Progenitor cell of endocrine pancreas (in vitro differentiated cells): ENCODE results near the gene NELL1. TPM values are rescaled to one million over a fixed set of nuclear protein-coding genes. Genes with fewer than 3 reads are reported as not detected.

Experiments
- DNase-seq: peaks from one replicate; pipeline ENCODE4 v3.0.0; 2021; ENCODE audit warnings: low spot score; ENCODE audit not compliant: unreplicated experiment
- H3K27ac Mint-ChIP-seq: 2 replicates; pipeline ENCODE4 v1.8.0; 2021; ENCODE audit warnings: mild to moderate bottlenecking, moderate library complexity, mixed read lengths
- H3K27me3 Mint-ChIP-seq: 2 replicates; pipeline ENCODE4 v1.8.0; 2021; ENCODE audit warnings: mixed read lengths
- H3K36me3 Mint-ChIP-seq: 2 replicates; pipeline ENCODE4 v1.8.0; 2022; ENCODE audit warnings: mixed read lengths; ENCODE audit not compliant: insufficient read depth
- H3K4me1 Mint-ChIP-seq: 2 replicates; pipeline ENCODE4 v1.8.0; 2021; ENCODE audit warnings: low read depth, mixed read lengths
- H3K4me3 Mint-ChIP-seq: 2 replicates; pipeline ENCODE4 v1.8.0; 2021; ENCODE audit warnings: low read depth, mild to moderate bottlenecking, moderate library complexity, mixed read lengths
- H3K9me3 Mint-ChIP-seq: 2 replicates; pipeline ENCODE4 v1.8.0; 2021; ENCODE audit warnings: low read depth, mixed read lengths
- CTCF ChIP-seq: fragments of 200-600 bp; sonication (generic); IDR thresholded peaks from one replicate; pipeline ENCODE4 v1.5.0; 2021; ENCODE audit warnings: antibody characterized with exemption, mild to moderate bottlenecking; ENCODE audit not compliant: unreplicated experiment
- total RNA-seq: library from RNA; stranded (reverse); gene quantifications from 2 replicates; pipeline ENCODE4 v1.2.1, GENCODE V29; 2021

The NELL1 gene
- total RNA-seq, 1 donor from 2014 or later = 2.2 TPM

- no peak for DNase-seq
- no peak overlapping the region for H3K27ac Mint-ChIP-seq
- H3K9me3 Mint-ChIP-seq = no peaks in the 10 kb centered on the region
- no peak overlapping the region for H3K4me3 Mint-ChIP-seq
- H3K27me3 Mint-ChIP-seq = no peaks in the 10 kb centered on the region
- no peaks in the 10 kb centered on the region for H3K36me3 Mint-ChIP-seq
- peaks cover 2% of the 10 kb centered on the region for H3K4me1 Mint-ChIP-seq
- TF ChIP-seq CTCF = no peak
Measured at GRCh38 chr11:21622566-21622965, 953.2 kb downstream of the NELL1 start.

- DNase-seq = no peak
- peaks cover 2% of the 10 kb centered on the region for H3K4me1 Mint-ChIP-seq
- no peak overlapping the region for H3K27ac Mint-ChIP-seq
- no peaks in the 10 kb centered on the region for H3K36me3 Mint-ChIP-seq
- H3K4me3 Mint-ChIP-seq = no peak overlapping the region
- no peaks in the 10 kb centered on the region for H3K9me3 Mint-ChIP-seq
- H3K27me3 Mint-ChIP-seq = no peaks in the 10 kb centered on the region
- no peak for TF ChIP-seq CTCF
Measured at GRCh38 chr11:21622995-21623394, 953.6 kb downstream of the NELL1 start.

Other genes starting within 250 kb of the NELL1 start
- gene SLC6A5, start 70.0 kb upstream of the NELL1 start, total RNA-seq = not detected in 2 replicates